GM12874 (cell line): ENCODE measurements around the gene SLC8A3.

Experiments used
- CTCF ChIP-seq: IDR thresholded peaks from 2 replicates; pipeline ENCODE4 v1.5.1; 2011; ENCODE audit warnings: low read depth, mild to moderate bottlenecking, control low read depth, low read length, moderate library complexity; ENCODE audit not compliant: insufficient read depth

The SLC8A3 gene

DNA sequence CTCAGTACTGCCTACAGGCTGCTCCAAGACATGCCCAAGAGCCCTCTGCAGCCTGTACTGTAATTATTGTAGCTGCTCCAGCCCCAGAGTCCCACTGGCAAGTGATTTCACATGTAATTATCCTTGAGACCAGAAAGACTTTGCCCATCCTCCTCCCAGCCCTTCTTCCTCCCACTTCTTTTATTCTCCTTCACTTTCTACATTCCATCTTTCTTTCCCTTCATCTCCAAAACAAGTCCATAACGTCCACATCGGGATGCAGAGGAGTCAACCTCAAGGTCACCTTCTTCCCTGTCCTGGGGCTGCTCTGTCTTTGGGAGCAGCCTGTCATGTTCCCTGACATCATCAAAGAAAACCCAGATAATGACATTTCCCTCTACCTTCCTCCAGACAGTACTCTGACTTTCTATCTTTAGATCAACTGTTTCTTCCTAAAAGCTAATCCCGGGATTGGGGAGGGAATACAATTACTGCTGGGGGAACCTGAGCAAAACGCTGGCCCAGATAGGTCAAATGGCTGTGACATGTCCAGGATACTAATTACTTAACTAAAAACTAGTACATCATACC, 39.1 kb downstream of the SLC8A3 start:
- TF ChIP-seq CTCF, result no peak

DNA sequence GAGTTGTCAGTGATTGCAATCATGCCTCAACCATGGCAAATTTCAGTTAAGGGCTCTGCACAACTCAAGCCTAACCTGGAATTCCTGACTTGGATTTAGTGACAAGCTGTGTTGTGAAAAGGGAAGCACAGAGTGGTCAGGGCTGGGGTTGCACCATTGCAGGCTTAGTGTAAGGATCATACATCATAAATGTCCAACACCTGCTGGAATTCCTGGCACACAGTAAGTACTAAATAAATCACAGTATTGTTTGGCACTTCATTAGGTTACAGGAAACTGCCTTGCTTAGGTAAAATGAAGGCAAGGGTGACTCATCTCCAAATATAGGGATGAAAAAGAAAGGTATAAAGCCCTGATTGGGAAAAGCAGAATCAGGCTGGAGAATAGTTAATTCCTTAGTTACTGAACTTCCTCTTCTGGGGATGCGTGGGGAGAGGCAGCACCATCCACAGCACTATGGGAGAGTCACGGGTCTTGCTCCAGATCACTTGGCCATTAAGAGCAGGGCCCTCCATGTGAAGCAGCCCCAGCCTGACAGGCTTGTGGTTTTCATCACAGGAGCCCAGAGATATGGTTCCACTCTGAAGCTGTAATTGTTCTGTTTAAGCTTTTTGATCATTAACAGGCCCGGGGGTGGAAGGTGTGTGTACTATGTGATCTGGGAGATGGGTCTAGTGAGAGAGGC, 39.7 kb downstream of the SLC8A3 start:
- no peak for TF ChIP-seq CTCF

GRCh38 chr14:70148351-70148750, 40.4 kb downstream of the SLC8A3 start:
- TF ChIP-seq CTCF, result no peak

DNA sequence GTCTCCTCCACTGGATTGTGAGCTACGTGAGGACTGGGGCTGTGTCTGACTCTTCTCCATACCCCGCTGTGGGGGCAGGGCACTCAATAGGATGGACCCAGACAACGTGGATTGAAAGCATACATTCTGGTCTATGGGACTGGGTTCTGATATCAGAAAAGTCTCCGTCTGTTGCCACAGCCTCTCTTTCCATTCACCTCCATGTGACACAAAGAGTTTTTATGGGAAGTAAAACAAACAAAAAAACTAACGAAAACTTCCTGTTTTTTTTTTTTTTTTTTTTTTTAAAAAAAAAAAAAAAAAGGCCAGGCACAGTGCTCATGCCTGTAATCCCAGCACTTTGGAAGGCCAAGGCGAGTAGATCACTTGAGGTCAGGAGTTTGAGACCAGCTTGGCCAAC, 44.7 kb downstream of the SLC8A3 start:
- no peak for TF ChIP-seq CTCF

- TF ChIP-seq CTCF, result no peak
These were observed 45.4 kb downstream of the SLC8A3 start for GRCh38 chr14:70143306-70143705.

DNA sequence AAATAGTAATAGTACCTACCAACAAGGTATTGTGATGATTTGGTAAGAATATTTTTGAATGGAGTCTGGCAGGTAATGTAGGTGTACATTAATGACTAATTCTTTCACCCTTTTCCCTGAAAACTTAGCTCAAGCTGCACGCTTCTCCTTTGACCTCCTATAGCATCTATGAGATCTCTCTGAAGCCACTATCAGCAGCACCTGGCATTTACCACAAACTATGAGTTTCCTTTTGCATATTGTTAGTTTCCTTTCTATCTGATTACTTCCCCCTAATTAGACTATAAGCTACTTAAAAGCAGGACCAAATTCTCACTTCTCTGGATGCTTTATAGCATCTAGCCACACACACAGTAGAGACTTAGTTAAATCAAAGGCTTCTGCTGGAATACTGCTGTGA, 48.1 kb downstream of the SLC8A3 start:
- TF ChIP-seq CTCF, result no peak

- TF ChIP-seq CTCF, result no peak
These were observed 49.4 kb downstream of the SLC8A3 start for GRCh38 chr14:70139384-70139783.
